Astrocyte of the spinal cord (primary cell): Measurements from ENCODE around the gene VDAC2.

Experiments used
- DNase-seq: peaks from one replicate; pipeline ENCODE4 v3.0.0; 2011; ENCODE audit warnings: low read depth, low spot score
- H3K4me3 ChIP-seq: 2 replicates; pipeline ENCODE4 v1.5.1; 2011; ENCODE audit warnings: low read depth, mild to moderate bottlenecking, low read length, moderate library complexity
- in situ Hi-C: cut with HindIII; loops from 2 replicates; pipeline ENCODE4 v1.10.0; 2017; ENCODE audit warnings: low sequenced_read_pairs
- TF ChIP-seq, protein P1 (sequence below): IDR thresholded peaks from 2 replicates; pipeline ENCODE4 v1.5.1; 2012; ENCODE audit warnings: low read depth, mild to moderate bottlenecking, low read length, inconsistent platforms

VDAC2 gene

DNA sequence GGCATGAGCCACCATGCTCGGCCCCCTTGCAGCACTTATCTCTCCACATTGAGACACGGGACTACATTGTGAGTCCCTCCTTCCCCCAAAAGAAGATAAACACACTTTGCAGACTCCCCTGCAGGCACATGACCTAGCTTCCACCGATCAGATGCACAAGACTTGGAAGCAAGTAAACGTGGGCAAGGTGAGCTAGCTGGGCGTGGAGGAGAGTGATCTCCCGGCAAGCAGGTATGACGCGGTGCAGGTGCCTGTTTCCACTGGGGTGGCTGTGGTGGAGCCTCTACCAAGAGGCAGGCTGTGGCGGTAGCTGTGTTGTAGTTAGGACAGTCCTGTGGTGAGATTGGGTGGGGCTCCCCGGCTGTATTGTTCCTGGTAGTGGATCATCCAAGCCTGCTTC is 32.8 kb downstream of the VDAC2 start:
- DNase-seq, result no peak
- H3K4me3 ChIP-seq, result no peak overlapping the region
- TF ChIP-seq, protein P1, sequence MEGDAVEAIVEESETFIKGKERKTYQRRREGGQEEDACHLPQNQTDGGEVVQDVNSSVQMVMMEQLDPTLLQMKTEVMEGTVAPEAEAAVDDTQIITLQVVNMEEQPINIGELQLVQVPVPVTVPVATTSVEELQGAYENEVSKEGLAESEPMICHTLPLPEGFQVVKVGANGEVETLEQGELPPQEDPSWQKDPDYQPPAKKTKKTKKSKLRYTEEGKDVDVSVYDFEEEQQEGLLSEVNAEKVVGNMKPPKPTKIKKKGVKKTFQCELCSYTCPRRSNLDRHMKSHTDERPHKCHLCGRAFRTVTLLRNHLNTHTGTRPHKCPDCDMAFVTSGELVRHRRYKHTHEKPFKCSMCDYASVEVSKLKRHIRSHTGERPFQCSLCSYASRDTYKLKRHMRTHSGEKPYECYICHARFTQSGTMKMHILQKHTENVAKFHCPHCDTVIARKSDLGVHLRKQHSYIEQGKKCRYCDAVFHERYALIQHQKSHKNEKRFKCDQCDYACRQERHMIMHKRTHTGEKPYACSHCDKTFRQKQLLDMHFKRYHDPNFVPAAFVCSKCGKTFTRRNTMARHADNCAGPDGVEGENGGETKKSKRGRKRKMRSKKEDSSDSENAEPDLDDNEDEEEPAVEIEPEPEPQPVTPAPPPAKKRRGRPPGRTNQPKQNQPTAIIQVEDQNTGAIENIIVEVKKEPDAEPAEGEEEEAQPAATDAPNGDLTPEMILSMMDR, result no peak
- in situ Hi-C loops, result no loop called here

DNA sequence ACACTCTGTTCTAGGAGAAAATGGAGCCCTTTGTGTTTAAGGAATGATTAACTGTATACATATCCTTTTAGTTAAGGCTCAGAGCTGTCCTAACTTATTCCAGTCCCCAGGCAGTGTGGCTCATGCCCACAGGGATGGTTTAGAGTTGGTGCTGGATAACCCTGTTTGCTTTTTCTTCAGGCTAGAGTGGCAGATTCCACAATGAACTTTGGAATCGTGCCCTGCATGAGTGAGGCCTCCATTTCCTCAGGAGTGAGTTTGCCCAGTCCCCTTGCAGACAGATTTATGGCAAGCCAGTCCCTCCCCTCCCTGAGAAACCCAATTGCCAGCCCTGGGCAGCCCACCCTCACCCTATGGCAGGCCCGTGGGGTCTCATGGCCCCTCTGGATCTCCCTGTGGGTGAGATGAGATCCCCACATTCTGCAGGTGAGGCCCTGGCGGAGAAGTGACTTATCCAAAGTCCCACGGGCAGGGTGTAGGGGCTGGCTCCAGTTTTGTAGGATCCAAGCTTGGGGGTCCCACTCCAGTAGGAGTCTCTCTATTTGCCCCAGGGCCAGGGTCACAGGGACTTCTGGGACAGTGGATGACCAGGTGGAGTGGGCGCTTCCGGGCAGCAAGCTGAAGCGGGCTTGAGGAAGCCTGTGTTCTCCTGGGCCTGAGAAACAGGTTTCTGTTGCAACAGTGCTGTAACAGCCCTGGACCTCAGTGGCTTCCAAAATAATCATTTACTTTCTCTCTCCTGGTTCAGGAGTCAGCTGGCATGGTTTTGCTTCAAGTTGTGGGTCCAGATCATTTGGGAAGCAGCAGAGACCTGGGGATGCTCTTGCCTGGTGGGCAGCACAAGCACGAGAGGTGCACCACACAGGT is 34.1 kb downstream of the VDAC2 start:
- no peak for DNase-seq
- H3K4me3 ChIP-seq, result no peak overlapping the region
- TF ChIP-seq, protein P1, result no peak
- in situ Hi-C loops, result no loop called here

DNA sequence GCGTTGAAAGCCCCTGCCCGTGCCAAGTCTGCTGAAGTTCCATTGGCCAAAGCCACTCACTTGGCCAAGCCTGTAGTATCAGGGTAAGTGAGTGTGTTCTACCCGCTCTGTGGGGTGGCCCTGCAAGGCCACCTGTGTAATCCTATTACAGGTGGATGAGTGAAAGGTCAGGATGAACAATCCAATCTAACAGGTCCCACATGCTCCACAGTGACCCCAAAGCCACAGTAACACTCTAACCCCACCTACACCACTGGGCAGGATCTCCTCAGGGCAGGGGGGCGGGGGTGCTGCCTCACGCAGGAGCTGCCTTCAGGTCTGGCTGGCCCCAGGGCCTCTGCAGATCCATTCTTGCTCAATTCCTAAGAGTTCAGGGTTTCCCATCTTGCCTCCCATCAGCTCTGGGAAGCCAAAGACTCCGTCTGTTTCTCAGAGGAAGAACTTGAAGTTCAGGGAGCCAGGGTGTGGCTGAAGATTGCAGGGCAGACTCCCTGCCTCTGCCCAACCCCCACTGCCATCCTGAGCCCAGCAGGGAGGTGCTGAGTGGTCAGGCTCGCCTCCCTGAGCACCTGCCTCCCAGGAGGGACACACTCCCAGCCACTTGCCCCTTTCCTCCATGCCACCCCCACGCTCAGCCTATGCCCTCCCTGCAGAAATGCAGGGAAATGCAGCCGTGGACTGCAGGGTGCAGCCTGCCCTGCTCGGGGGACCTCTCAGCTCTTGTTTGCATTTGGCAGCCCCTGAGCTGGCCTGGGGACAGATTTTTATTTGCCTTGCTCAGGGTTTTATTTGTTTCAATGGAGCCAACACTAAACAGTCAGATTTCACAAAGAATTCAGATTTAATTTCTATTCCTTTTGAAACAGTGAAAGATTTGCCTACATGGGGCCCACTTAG is 35.0 kb downstream of the VDAC2 start:
- in situ Hi-C loops, result no loop called here
- TF ChIP-seq, protein P1, result no peak
- DNase-seq, result no peak
- H3K4me3 ChIP-seq, result no peak overlapping the region

DNA sequence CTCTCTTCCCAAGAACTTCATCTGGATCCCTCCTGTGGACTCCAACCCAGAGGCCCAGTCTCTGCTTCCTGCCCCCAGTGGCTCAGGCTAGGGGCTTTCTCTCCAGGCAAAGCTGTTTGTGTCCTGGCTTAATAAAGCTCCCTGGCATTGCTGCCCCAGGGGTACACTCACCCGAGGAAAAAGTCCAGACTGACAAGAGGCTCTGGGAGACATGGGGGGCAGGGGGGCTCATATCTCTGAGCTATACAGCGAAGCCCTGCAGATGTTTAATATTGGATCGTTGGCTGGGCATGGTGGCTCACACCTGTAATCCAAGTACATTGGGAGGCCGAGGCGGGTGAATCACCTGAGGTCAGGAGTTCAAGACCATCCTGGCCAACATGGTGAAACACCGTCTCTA is 35.9 kb downstream of the VDAC2 start:
- TF ChIP-seq, protein P1, result no peak
- H3K4me3 ChIP-seq, result no peak overlapping the region
- in situ Hi-C loops, result no loop called here
- DNase-seq, result no peak

DNA sequence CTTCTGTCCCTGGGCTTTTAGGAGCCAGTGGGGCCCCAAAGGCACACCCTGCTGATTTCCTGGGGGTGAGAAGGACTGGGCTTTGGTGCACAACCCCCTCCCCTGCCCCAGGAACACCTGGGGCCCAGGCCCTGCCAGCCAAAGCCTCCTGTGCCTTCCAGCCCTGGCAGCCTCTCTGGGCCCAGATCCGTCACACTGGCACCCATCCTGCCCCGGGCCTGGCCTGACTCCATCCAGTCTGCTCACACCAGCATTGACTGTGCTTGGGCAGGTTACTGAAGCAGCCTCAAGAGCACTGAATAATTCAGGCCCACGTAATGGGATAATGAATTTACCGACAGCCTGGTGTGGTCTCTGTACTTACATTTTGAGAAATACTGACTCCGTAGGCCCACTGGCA is 37.2 kb downstream of the VDAC2 start:
- no peak overlapping the region for H3K4me3 ChIP-seq
- TF ChIP-seq, protein P1, result no peak
- DNase-seq, result no peak
- in situ Hi-C loops, result no loop called here

DNA sequence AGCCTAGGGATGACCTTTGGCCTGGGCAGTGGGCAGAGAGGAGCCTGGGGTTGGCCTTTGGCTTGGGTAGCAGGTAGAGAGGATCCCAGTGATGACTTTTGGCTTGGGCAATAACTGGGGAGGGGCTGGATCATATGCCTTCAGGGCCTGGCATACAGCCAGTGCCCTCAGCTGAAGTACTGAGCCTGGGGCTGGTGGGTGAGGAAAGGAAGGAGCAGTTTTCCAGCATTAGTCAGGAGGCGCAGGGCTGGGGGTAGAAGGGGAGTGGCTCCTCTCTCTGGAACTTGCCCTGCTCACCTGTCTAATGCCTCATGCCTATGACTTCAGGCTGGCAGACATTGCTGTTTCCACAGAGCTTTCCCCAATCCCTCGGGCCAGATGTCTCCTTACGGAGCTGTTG is 40.3 kb downstream of the VDAC2 start:
- TF ChIP-seq, protein P1, result no peak
- no peak for DNase-seq
- H3K4me3 ChIP-seq, result no peak overlapping the region
- in situ Hi-C loops, result no loop called here
